DND-41 (cell line): Measurements from ENCODE around the gene PROSER1.

Experiments
- EZH2 ChIP-seq: IDR thresholded peaks from 3 replicates; pipeline ENCODE4 v1.6.1; 2012; ENCODE audit warnings: borderline replicate concordance, low read depth, mild to moderate bottlenecking, moderate library complexity, low read length, inconsistent platforms; ENCODE audit not compliant: severe bottlenecking
- TF ChIP-seq, protein P1 (sequence below): IDR thresholded peaks from 2 replicates; pipeline ENCODE4 v1.5.1; 2012; ENCODE audit warnings: borderline replicate concordance, low read length, moderate library complexity, mild to moderate bottlenecking; ENCODE audit not compliant: poor library complexity, severe bottlenecking; ENCODE audit errors: extremely low read depth

DNA sequence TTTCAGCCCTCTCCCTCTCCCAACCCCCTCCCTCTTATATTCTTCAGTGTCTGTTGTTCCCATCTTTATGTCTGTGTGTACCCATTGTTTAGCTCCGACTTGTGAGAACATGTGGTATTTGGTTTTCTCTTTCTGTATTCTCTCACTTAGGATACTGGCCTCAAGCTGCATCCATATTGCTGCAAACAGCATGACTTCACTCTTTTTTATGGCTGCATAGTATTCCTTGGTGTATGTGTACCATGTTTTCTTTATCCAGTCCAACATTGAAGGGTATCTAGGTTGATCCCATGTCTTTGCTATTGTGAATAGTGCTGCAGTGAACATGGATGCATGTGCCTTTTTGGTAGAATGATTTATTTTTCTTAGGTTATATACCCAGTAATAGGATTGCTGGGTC lies 18.1 kb upstream of the PROSER1 start:
- TF ChIP-seq, protein P1, sequence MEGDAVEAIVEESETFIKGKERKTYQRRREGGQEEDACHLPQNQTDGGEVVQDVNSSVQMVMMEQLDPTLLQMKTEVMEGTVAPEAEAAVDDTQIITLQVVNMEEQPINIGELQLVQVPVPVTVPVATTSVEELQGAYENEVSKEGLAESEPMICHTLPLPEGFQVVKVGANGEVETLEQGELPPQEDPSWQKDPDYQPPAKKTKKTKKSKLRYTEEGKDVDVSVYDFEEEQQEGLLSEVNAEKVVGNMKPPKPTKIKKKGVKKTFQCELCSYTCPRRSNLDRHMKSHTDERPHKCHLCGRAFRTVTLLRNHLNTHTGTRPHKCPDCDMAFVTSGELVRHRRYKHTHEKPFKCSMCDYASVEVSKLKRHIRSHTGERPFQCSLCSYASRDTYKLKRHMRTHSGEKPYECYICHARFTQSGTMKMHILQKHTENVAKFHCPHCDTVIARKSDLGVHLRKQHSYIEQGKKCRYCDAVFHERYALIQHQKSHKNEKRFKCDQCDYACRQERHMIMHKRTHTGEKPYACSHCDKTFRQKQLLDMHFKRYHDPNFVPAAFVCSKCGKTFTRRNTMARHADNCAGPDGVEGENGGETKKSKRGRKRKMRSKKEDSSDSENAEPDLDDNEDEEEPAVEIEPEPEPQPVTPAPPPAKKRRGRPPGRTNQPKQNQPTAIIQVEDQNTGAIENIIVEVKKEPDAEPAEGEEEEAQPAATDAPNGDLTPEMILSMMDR: no peak
- no peak for TF ChIP-seq EZH2
